Measurements from ENCODE around the gene HOXA6. TPM values are rescaled to one million over a fixed set of nuclear protein-coding genes. Genes with fewer than 3 reads are reported as not detected.

HOXA6 gene
- total RNA-seq, 2 experiments from 2014 or later, result not detected

GRCh38 chr7:27160546-27161213, 13.1 kb upstream of the HOXA6 start:
- Mint-ChIP-seq H3K9me3 (no peaks in the 10 kb centered on the region), H3K4me1 (ENCODE audit: low read depth) (peaks cover 27% of the 10 kb centered on the region), H3K36me3 (ENCODE audit: low read depth) (no peaks in the 10 kb centered on the region), H3K27me3 (peaks cover 79% of the 10 kb centered on the region), H3K4me3 (peak overlapping the region; percentile 59), H3K27ac (no peak overlapping the region)
- intact Hi-C loops (cut with micrococcal nuclease), result loop anchor here (2.0 kb wide), 2 partner anchors 306 to 478 kb away; no protein-coding TSS in a partner anchor
- ATAC-seq (peak; percentile 78), DNase-seq (peak; percentile 89)
- TF ChIP-seq CTCF (IDR thresholded peaks at IDR 0.05), result peak; percentile 98
- POLR2A ChIA-PET, result interaction anchor here (0.7 kb wide), 1 partner anchor 63 kb away, joined by 3 read pairs; no protein-coding TSS in a partner anchor
- CTCF ChIA-PET, result interaction anchor here (0.6 to 4.5 kb wide), 40 partner anchors 10 to 1298 kb away, joined by 3 to 63 read pairs (median 4); partner anchors contain the start of genes HOXA10 and HOXA3

- peak overlapping the region; percentile 50 for H3K4me3 Mint-ChIP-seq
- no peaks in the 10 kb centered on the region for H3K9me3 Mint-ChIP-seq
- CTCF ChIA-PET, result interaction anchor here (1.2 to 4.5 kb wide), 22 partner anchors 9 to 790 kb away, joined by 3 to 63 read pairs (median 6); partner anchors contain the start of genes HOXA10 and HOXA3
- no peaks in the 10 kb centered on the region for H3K36me3 Mint-ChIP-seq (ENCODE audit: low read depth)
- no peak for DNase-seq
- H3K27ac Mint-ChIP-seq, result no peak overlapping the region
- H3K27me3 Mint-ChIP-seq, result peaks cover 80% of the 10 kb centered on the region
- no peak for ATAC-seq
- TF ChIP-seq CTCF (IDR thresholded peaks at IDR 0.05), result no peak
- peaks cover 30% of the 10 kb centered on the region for H3K4me1 Mint-ChIP-seq (ENCODE audit: low read depth)
- intact Hi-C loops (cut with micrococcal nuclease), result loop anchor here (2.0 kb wide), 2 partner anchors 305 to 477 kb away; no protein-coding TSS in a partner anchor
- POLR2A ChIA-PET, result no interaction called here
These were observed 12.6 kb upstream of the HOXA6 start for GRCh38 chr7:27160145-27160545.

GRCh38 chr7:27159266-27160144, 11.9 kb upstream of the HOXA6 start:
- no peak for TF ChIP-seq CTCF (IDR thresholded peaks at IDR 0.05)
- ATAC-seq, result no peak
- intact Hi-C loops (cut with micrococcal nuclease), result loop anchor here (2.0 to 5.0 kb wide), 4 partner anchors 38 to 477 kb away; partner anchors contain the start of gene EVX1
- no peak for DNase-seq
- H3K4me3 Mint-ChIP-seq, result peak overlapping the region; percentile 50
- no peaks in the 10 kb centered on the region for H3K9me3 Mint-ChIP-seq
- ChIA-PET POLR2A (no interaction called here), CTCF (interaction anchor here (0.7 to 2.1 kb wide), 10 partner anchors 10 to 480 kb away, joined by 3 to 15 read pairs (median 6); partner anchors contain the start of gene HOXA10)
- H3K4me1 Mint-ChIP-seq (ENCODE audit: low read depth), result peaks cover 32% of the 10 kb centered on the region
- H3K36me3 Mint-ChIP-seq (ENCODE audit: low read depth), result no peaks in the 10 kb centered on the region
- no peak overlapping the region for H3K27ac Mint-ChIP-seq
- H3K27me3 Mint-ChIP-seq, result peaks cover 82% of the 10 kb centered on the region

GRCh38 chr7:27158436-27159265, 11.1 kb upstream of the HOXA6 start:
- Mint-ChIP-seq H3K4me1 (ENCODE audit: low read depth) (peaks cover 34% of the 10 kb centered on the region), H3K27ac (no peak overlapping the region), H3K36me3 (ENCODE audit: low read depth) (no peaks in the 10 kb centered on the region), H3K27me3 (peaks cover 82% of the 10 kb centered on the region), H3K9me3 (no peaks in the 10 kb centered on the region), H3K4me3 (no peak overlapping the region)
- POLR2A ChIA-PET, result no interaction called here
- TF ChIP-seq CTCF (IDR thresholded peaks at IDR 0.05), result no peak
- no peak for DNase-seq
- intact Hi-C loops (cut with micrococcal nuclease), result loop anchor here (5.0 kb wide), 2 partner anchors 39 to 84 kb away; partner anchors contain the start of gene EVX1
- CTCF ChIA-PET, result interaction anchor here (0.7 to 2.1 kb wide), 12 partner anchors 8 to 479 kb away, joined by 3 to 15 read pairs (median 4); partner anchors contain the start of gene HOXA10
- no peak for ATAC-seq
